PC-9 (cell line): ENCODE data around the gene TNS1. TPM values are rescaled to one million over a fixed set of nuclear protein-coding genes. Genes with fewer than 3 reads are reported as not detected.

Experiments
- BruUV-seq: library from RNA; stranded (reverse); fragments of 400-500 nt; replicated peaks from 2 replicates; lab custom pipeline; 2021; lab: Mats Ljungman, UMichigan
- CTCF ChIA-PET: fragments of 300-600 bp; sonication (Branson Sonifier 250); formaldehyde crosslinking; loops from one replicate; lab custom pipeline; 2022; ENCODE audit warnings: antibody characterized with exemption; lab: Charles Lee
- POLR2A ChIA-PET: fragments of 300-600 bp; sonication (Branson Sonifier 250); formaldehyde crosslinking; loops from one replicate; lab custom pipeline; 2022; ENCODE audit warnings: antibody characterized with exemption; ENCODE audit not compliant: unreplicated experiment; lab: Charles Lee
- DNase-seq, 2 experiments: peaks; one replicate each; pipeline versions ENCODE4 v3.0.0 to v3.0.0-alpha.2; 2015 to 2022; ENCODE audit warnings: mixed read lengths in 1 of 2
- H2AFZ ChIP-seq: fragments of 200-600 bp; sonication (generic); 2 replicates; pipeline ENCODE4 v1.8.1; 2017; ENCODE audit warnings: antibody characterized with exemption
- H3F3A ChIP-seq: fragments of 200-600 bp; sonication (generic); 2 replicates; pipeline ENCODE4 v1.8.1; 2017; ENCODE audit warnings: antibody characterized with exemption, mild to moderate bottlenecking, low read depth; ENCODE audit not compliant: insufficient read depth
- H3K27ac ChIP-seq: fragments of 200-600 bp; sonication (generic); 2 replicates; pipeline ENCODE4 v1.6.1; 2016; ENCODE audit warnings: mixed run types
- H3K27me3 ChIP-seq: fragments of 200-600 bp; sonication (generic); 2 replicates; pipeline ENCODE4 v1.6.1; 2016; ENCODE audit warnings: low read depth, mixed run types; ENCODE audit not compliant: insufficient read depth
- H3K36me3 ChIP-seq: fragments of 200-600 bp; sonication (generic); 2 replicates; pipeline ENCODE4 v1.6.1; 2016; ENCODE audit warnings: low read depth, mixed run types
- H3K4me1 ChIP-seq: fragments of 200-600 bp; sonication (generic); replicated peaks from 2 replicates; pipeline ENCODE4 v1.6.1; 2016; ENCODE audit warnings: mixed run types; ENCODE audit not compliant: insufficient read depth
- H3K4me2 ChIP-seq: fragments of 200-600 bp; sonication (generic); 2 replicates; pipeline ENCODE4 v1.6.1; 2017; ENCODE audit warnings: mixed run types
- H3K4me3 ChIP-seq: fragments of 200-600 bp; sonication (generic); 2 replicates; pipeline ENCODE4 v1.6.1; 2016; ENCODE audit warnings: mixed run types
- H3K79me2 ChIP-seq: fragments of 200-600 bp; sonication (generic); 2 replicates; pipeline ENCODE4 v1.6.1; 2017; ENCODE audit warnings: low read depth, mixed run types
- H3K9me2 ChIP-seq: fragments of 200-600 bp; sonication (generic); 2 replicates; pipeline ENCODE4 v1.8.1; 2017; ENCODE audit warnings: mild to moderate bottlenecking; ENCODE audit not compliant: insufficient read depth
- H3K9me3 ChIP-seq: fragments of 200-600 bp; sonication (generic); 2 replicates; pipeline ENCODE4 v1.8.1; 2016; ENCODE audit warnings: low read depth; ENCODE audit not compliant: insufficient read depth
- H4K20me1 ChIP-seq: fragments of 200-600 bp; sonication (generic); 2 replicates; pipeline ENCODE4 v1.8.1; 2017; ENCODE audit not compliant: insufficient read depth
- CTCF ChIP-seq: fragments of 200-600 bp; sonication (generic); conservative IDR thresholded peaks from 2 replicates; pipeline ENCODE4 v1.6.1; 2017; ENCODE audit warnings: mixed run types, antibody characterized with exemption, mild to moderate bottlenecking, moderate library complexity
- EZH2 ChIP-seq: fragments of 200-600 bp; sonication (generic); IDR thresholded peaks from 2 replicates; pipeline ENCODE4 v1.8.0; 2017; ENCODE audit warnings: antibody characterized with exemption, low read depth
- intact Hi-C: fragments of 100-400 bp; cut with micrococcal nuclease; formaldehyde crosslinking; loops from one replicate; pipeline ENCODE4 v1.10.0; 2022; ENCODE audit not compliant: unreplicated experiment
- total RNA-seq: library from RNA; stranded (reverse); gene quantifications from 2 replicates; pipeline ENCODE4 v1.2.3, GENCODE V29; 2021

Gene TNS1
- total RNA-seq, 1 experiment from 2014 or later, result 5.5 TPM

- Histone ChIP-seq H3K27me3 (peaks cover 20% of the 10 kb centered on the region), H3K4me3 (no peak overlapping the region), H3F3A (no peaks in the 10 kb centered on the region), H3K79me2 (no peaks in the 10 kb centered on the region), H4K20me1 (no peaks in the 10 kb centered on the region), H3K36me3 (no peaks in the 10 kb centered on the region), H3K27ac (no peak overlapping the region), H3K4me2 (no peak overlapping the region), H3K9me3 (no peaks in the 10 kb centered on the region), H2AFZ (no peak overlapping the region), H3K9me2 (no peaks in the 10 kb centered on the region), H3K4me1 (no peaks in the 10 kb centered on the region)
- DNase-seq, result no peak
- CTCF ChIA-PET, result interaction anchor here (0.6 kb wide), 1 partner anchor 41 kb away, joined by 13 read pairs; no protein-coding TSS in a partner anchor
- POLR2A ChIA-PET, result interaction anchor here (0.5 kb wide), 1 partner anchor 174 kb away, joined by 6 read pairs; no protein-coding TSS in a partner anchor
- intact Hi-C loops, result loop anchor here (5.0 kb wide), 1 partner anchor 35 kb away; the partner anchor contains the start of gene RUFY4
- TF ChIP-seq EZH2, result no peak
- TF ChIP-seq CTCF, result no peak
- no TSS peak for BruUV-seq
Measured at GRCh38 chr2:218031771-218032257, 29.0 kb upstream of the TNS1 start.

DNA sequence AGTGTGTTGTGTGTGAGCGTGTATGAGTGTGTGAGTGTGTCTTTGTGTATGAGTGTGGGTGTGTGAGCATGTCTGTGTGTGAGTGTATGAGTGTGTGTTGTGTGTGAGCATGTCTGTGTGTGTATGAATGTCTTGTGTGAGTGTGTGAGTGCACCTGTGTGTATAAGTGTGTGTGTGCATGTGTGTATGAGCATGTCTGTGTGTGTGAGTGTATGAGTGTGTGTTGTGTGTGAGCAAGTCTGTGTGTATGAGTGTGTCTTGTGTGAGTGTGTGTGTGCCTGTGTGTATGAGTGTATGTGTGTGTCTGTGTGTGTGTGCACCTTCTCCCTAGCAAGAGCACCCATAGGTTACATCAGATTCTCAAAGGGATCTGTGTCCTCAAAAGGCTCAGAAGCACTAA is 28.5 kb upstream of the TNS1 start:
- Histone ChIP-seq H3K27ac (no peak overlapping the region), H3K4me1 (no peaks in the 10 kb centered on the region), H3K79me2 (no peaks in the 10 kb centered on the region), H3K27me3 (peaks cover 16% of the 10 kb centered on the region; the same call in 1 of the 2 replicates), H3K9me2 (no peaks in the 10 kb centered on the region), H3K36me3 (no peaks in the 10 kb centered on the region), H3F3A (no peaks in the 10 kb centered on the region), H3K9me3 (no peaks in the 10 kb centered on the region), H3K4me3 (no peak overlapping the region), H2AFZ (no peak overlapping the region), H3K4me2 (no peak overlapping the region), H4K20me1 (no peaks in the 10 kb centered on the region)
- DNase-seq, result no peak
- no TSS peak for BruUV-seq
- CTCF ChIA-PET, result no interaction called here
- intact Hi-C loops, result loop anchor here (5.0 kb wide), 1 partner anchor 36 kb away; the partner anchor contains the start of gene RUFY4
- POLR2A ChIA-PET, result no interaction called here
- no peak for TF ChIP-seq CTCF
- TF ChIP-seq EZH2, result no peak

- BruUV-seq, result no TSS peak
- Histone ChIP-seq H3K9me2 (no peaks in the 10 kb centered on the region), H3K27ac (no peak overlapping the region), H3K4me3 (no peak overlapping the region), H3K79me2 (no peaks in the 10 kb centered on the region), H3K9me3 (no peaks in the 10 kb centered on the region), H3K36me3 (no peaks in the 10 kb centered on the region), H2AFZ (no peak overlapping the region), H3K4me2 (no peak overlapping the region), H3F3A (no peaks in the 10 kb centered on the region), H3K27me3 (peaks cover 15% of the 10 kb centered on the region; the same call in 1 of the 2 replicates), H4K20me1 (no peaks in the 10 kb centered on the region), H3K4me1 (no peaks in the 10 kb centered on the region)
- no peak for DNase-seq
- POLR2A ChIA-PET, result no interaction called here
- TF ChIP-seq CTCF (no peak), EZH2 (no peak)
- intact Hi-C loops, result loop anchor here (5.0 kb wide), 1 partner anchor 37 kb away; the partner anchor contains the start of gene RUFY4
- CTCF ChIA-PET, result no interaction called here
Measured at GRCh38 chr2:218030409-218031195, 27.8 kb upstream of the TNS1 start.
